ENCODE data around the gene TRPV3.
"Not testable (repeated sequence)": the region's sequence is repeated elsewhere in the genome, so short reads cannot be mapped to it uniquely, and the experiment has no call there.

The TRPV3 gene

DNA sequence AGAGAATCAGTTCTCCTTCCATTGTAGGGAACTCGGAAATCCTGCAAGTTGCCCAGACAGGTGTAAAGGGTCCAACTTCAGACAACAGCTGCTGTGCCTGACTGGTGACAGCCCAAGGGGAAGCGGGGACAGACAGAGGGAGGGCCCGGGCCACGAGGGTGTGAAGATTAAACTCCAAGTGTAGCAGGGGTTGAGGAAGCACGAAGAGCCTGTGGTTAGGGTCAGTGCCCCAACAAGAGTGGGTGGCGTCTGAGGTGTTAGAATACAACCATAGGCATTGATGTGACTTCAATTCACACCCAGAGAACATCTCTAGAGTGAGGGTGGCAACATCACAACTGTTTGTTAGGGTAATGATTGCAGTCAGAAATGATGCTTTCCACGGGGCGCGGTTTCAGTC, 42.7 kb downstream of the TRPV3 start:
- DNase-seq = no peak

- DNase-seq = not testable (repeated sequence)
Observed at GRCh38 chr17:3514167-3514566, 43.4 kb downstream of the TRPV3 start.

DNA sequence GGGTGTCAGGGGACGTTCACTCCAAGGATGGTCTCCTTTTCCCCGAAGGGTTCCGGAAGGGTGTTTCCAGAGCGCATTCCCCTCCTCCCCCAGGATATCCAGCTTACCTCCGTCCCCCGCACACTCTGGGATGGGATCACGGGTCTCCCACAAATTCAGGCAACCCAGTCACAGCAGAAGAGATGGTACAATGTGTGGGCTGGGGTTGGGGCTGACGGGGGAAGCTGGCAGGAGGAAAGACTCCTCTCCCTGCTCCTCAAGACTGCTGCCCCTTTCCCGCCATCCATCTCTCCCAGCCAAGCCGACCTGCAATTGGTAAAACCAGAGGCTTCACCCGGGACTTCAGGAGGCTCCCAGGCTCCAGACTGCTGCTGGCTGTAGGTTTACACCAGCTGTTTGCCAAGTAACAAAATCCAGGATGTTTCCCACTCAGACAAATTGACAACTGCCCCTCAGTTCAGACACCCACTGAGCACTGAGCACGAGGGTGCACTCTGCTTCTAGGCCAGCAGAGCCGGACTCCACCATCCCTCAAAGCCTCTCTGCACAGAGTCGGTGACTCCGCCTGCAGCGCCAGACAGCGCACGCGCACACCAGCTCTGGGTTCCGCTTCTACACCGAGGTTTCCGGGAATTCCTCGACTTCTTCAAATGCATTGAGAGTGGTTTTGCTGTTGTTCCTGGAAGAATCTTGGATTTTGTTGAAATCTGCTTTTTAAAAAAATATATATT, 44.1 kb downstream of the TRPV3 start:
- DNase-seq = no peak

- DNase-seq = no peak
Observed at GRCh38 chr17:3512505-3513171, 45.0 kb downstream of the TRPV3 start.

GRCh38 chr17:3511852-3512504, 45.6 kb downstream of the TRPV3 start:
- no peak for DNase-seq

- DNase-seq = no peak
Observed at GRCh38 chr17:3510090-3510489, 47.5 kb downstream of the TRPV3 start.

DNA sequence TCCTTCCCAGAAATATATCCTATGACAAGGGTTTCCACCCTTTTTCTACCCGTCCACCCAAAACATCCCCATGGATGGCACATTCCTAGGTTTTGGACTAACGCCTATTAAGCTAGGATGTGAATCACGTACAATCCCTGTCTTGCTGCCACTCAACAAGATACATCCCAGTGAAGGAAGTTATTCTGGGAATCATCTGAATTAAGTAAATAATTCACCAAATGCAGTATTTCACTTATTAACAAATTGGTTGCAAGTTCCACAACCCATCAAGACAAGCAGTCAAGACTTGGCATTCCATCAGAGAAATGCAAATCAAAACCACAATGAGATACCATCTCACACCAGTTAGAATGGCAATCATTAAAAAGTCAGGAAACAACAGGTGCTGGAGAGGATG, 49.7 kb downstream of the TRPV3 start:
- no peak for DNase-seq

DNA sequence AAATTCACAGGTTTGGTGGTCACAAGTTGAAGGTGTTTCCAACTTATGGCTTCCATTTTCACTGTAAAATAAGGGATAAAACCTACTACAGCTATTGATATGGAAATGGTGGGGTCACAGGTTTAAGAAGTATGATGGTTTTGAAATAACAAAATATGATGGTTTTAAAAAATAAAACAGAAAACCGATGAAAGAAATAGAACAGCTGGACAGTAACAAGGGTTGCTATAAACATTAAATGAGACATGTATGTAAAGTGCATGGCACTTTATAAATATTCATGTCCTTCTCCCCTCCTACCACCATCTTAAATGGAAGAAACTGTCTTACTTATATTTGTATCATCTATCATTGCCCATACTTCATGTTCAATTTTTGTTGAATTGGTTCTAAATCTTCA, 50.5 kb downstream of the TRPV3 start:
- DNase-seq = no peak

GRCh38 chr17:3506054-3506453, 51.6 kb downstream of the TRPV3 start:
- DNase-seq = no peak

DNA sequence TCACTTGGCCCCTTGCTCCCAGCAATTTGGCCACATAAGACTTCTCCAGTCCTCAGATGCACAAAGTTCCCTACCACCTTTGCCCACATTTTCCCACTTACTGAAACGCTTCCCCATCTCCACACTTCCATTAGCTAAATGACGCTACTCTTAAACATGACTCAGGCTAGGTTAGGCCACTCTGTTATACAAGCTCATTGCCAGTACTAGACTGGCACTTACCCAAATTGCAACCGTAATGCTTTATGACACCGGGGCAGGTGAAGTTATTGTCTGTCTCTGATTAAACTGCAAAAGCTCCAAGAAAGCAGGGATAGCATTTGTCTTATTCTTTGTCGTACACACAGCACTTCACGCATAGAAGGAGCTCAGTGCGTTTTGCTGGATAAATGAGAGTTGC, 52.6 kb downstream of the TRPV3 start:
- DNase-seq = no peak

DNA sequence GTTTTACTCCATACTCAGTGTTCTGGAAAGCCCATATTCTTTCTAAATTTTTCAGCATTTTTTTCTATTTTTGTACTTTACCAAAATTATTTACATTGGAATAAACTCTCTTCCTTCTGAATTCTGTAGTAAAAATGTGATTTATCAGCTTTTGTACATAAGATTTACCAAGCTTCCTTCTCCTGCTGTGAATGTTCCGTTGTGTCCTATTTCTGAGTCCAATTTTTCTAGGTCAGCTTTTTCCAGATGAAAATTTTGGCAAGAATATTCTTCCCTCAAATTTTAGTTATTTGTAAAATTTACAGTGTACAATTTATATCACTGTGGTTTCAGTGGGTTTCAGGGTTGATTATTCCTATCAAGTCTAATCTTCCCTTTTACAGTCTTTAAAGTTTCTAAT, 54.3 kb downstream of the TRPV3 start:
- no peak for DNase-seq

DNA sequence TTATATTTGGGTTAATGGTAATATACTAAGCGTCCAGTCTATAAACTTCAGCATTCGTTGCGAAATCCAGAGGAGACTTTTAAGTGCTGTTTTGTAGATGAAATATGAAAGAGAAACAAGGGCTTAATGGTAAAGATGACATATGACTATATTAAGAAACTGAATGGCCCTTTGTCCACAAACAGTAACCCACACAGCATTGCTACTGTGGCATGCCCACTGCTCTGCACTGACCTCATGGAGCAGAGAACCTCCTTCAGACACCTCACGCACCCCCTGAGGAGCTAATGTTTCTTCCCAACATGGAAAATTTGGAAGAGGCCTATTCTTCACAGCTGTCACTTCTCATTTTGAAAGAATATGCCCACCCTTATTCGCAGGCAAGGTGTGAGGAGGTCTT, 55.1 kb downstream of the TRPV3 start:
- no peak for DNase-seq

DNA sequence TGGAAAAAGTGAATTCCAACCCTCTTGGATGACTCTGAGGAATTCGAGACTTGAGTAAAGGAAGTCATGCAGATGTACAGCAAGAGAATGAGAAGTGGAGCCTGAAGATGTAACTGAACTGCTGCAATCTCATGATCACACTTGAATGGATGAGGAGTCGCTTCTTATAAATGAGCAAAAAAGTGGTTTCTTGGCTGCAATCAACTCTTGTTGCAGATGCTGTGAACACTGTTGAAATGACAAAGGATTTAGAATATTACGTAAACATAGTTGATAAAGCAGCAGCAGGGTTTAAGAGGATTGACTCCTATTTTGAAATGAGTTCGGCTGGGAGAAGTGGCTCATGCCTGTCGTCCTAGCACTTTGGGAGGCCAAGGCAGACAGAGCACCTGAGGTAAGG, 56.3 kb downstream of the TRPV3 start:
- DNase-seq = no peak

DNA sequence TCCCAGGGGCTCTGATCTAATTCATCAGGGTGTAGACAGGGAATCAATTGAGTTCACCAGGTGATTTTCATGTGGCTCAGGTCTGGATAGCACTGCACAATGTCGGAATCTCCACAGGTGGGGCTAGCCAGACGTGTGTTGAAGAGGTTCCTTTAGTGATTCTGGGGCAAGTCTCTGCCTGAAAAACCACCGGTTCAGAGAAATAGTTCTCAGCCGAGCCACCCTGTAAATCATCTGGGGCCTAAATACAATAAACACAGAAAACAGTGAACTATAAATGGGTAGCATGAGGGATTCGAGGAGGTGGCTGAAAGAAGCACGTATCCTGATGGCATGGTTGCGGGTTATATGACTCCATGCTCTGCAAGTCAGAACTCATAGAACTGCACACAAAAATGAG, 60.5 kb downstream of the TRPV3 start:
- DNase-seq = no peak

- DNase-seq = no peak
Observed at GRCh38 chr17:3485481-3486068, 72.0 kb downstream of the TRPV3 start.

GRCh38 chr17:3482852-3483251, 74.8 kb downstream of the TRPV3 start:
- DNase-seq = no peak

- DNase-seq = no peak
Observed at GRCh38 chr17:3479988-3480387, 77.6 kb downstream of the TRPV3 start.

- DNase-seq = no peak
Observed at GRCh38 chr17:3475812-3476610, 81.6 kb downstream of the TRPV3 start, which contains the start of gene ASPA. Gene ASPA, plus strand, starts transcription at chr17:3475997. Its CDS starts 163 bp downstream, at chr17:3476160.

GRCh38 chr17:3475251-3475685, 82.3 kb downstream of the TRPV3 start:
- DNase-seq = no peak

DNA sequence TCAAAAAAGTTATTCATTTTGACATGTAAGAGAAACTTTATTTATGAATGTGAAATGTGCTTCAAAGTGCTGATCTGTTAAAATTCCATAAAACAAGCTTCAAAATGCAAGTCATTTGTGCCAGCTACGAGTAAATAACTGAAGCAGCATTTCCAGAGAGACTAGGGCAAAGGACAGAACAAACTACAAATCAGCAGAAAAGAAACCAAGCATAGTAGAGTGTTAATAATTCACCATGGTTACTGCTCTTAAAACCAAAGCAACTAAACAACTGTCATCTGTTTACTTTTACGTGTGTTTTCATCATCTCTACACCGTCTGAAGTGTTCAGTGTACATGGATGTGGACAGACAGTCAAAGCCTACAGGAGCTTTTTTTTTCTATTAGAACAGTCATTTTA, 83.4 kb downstream of the TRPV3 start:
- DNase-seq = no peak

DNA sequence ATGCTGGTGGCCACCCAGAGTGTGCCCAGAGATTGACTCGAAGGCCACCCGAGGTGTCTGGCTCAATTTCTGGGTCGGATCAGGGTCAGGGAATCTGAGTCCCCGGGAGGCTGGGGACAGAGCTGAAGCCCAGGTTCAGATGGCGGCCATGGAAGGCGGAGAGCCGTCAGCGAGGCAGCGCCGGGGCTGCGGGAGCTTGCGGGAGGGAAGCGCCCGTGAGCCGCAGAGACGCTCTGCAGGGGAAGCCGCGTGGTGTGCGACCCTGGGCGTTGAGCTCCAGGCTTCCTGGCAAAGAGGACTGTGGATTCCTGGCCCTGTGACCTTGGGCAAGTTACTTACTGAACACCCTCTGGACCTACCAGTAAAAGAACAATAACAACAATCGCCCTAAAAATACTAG, 85.5 kb downstream of the TRPV3 start:
- no peak for DNase-seq

GRCh38 chr17:3471599-3471998, 86.0 kb downstream of the TRPV3 start, which contains the start of gene SPATA22:
Gene SPATA22, minus strand, starts transcription at chr17:3471819. Its CDS starts 2,494 bp downstream, at chr17:3469325.
- no peak for DNase-seq

- DNase-seq = no peak
Observed at GRCh38 chr17:3469529-3469928, 88.1 kb downstream of the TRPV3 start.

All from DMS153 (cell line).